ENCODE data around the gene ARID2. TPM values are rescaled to one million over a fixed set of nuclear protein-coding genes. Genes with fewer than 3 reads are reported as not detected.

ARID2 gene
- total and polyA plus RNA-seq, 2 experiments from 2014 or later: 26.5 to 54.9 TPM

GRCh38 chr12:45695606-45696005 is 33.9 kb upstream of the ARID2 start (continued):
- TF ChIP-seq, protein P1, sequence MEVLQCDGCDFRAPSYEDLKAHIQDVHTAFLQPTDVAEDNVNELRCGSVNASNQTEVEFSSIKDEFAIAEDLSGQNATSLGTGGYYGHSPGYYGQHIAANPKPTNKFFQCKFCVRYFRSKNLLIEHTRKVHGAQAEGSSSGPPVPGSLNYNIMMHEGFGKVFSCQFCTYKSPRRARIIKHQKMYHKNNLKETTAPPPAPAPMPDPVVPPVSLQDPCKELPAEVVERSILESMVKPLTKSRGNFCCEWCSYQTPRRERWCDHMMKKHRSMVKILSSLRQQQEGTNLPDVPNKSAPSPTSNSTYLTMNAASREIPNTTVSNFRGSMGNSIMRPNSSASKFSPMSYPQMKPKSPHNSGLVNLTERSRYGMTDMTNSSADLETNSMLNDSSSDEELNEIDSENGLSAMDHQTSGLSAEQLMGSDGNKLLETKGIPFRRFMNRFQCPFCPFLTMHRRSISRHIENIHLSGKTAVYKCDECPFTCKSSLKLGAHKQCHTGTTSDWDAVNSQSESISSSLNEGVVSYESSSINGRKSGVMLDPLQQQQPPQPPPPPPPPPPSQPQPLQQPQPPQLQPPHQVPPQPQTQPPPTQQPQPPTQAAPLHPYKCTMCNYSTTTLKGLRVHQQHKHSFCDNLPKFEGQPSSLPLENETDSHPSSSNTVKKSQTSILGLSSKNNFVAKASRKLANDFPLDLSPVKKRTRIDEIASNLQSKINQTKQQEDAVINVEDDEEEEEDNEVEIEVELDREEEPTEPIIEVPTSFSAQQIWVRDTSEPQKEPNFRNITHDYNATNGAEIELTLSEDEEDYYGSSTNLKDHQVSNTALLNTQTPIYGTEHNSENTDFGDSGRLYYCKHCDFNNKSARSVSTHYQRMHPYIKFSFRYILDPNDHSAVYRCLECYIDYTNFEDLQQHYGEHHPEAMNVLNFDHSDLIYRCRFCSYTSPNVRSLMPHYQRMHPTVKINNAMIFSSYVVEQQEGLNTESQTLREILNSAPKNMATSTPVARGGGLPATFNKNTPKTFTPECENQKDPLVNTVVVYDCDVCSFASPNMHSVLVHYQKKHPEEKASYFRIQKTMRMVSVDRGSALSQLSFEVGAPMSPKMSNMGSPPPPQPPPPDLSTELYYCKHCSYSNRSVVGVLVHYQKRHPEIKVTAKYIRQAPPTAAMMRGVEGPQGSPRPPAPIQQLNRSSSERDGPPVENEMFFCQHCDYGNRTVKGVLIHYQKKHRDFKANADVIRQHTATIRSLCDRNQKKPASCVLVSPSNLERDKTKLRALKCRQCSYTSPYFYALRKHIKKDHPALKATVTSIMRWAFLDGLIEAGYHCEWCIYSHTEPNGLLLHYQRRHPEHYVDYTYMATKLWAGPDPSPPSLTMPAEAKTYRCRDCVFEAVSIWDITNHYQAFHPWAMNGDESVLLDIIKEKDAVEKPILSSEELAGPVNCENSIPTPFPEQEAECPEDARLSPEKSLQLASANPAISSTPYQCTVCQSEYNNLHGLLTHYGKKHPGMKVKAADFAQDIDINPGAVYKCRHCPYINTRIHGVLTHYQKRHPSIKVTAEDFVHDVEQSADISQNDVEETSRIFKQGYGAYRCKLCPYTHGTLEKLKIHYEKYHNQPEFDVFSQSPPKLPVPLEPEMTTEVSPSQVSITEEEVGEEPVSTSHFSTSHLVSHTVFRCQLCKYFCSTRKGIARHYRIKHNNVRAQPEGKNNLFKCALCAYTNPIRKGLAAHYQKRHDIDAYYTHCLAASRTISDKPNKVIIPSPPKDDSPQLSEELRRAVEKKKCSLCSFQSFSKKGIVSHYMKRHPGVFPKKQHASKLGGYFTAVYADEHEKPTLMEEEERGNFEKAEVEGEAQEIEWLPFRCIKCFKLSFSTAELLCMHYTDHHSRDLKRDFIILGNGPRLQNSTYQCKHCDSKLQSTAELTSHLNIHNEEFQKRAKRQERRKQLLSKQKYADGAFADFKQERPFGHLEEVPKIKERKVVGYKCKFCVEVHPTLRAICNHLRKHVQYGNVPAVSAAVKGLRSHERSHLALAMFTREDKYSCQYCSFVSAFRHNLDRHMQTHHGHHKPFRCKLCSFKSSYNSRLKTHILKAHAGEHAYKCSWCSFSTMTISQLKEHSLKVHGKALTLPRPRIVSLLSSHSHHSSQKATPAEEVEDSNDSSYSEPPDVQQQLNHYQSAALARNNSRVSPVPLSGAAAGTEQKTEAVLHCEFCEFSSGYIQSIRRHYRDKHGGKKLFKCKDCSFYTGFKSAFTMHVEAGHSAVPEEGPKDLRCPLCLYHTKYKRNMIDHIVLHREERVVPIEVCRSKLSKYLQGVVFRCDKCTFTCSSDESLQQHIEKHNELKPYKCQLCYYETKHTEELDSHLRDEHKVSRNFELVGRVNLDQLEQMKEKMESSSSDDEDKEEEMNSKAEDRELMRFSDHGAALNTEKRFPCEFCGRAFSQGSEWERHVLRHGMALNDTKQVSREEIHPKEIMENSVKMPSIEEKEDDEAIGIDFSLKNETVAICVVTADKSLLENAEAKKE (CRISPR knock-in tag; IDR thresholded peaks at IDR 0.05): no peak
- TF ChIP-seq ZNF331 (CRISPR knock-in tag; IDR thresholded peaks at IDR 0.05; ENCODE audit: low read depth) (no peak), CREB1 (CRISPR knock-in tag; IDR thresholded peaks at IDR 0.05; ENCODE audit: low read depth) (no peak)

GRCh38 chr12:45696049-45696448 is 33.5 kb upstream of the ARID2 start:
- H3K36me3 Mint-ChIP-seq (ENCODE audit: low read depth): peaks cover 16% of the 10 kb centered on the region; the same call in 2 of the 3 replicates
- Histone ChIP-seq H2AFZ (no peak overlapping the region), H3K27ac (ENCODE audit: low read depth) (no peak overlapping the region), H3K4me3 (no peak overlapping the region), H3K9me2 (ENCODE audit: insufficient read depth) (no peaks in the 10 kb centered on the region), H3K27me3 (ENCODE audit: insufficient read depth) (no peaks in the 10 kb centered on the region), H3K36me3 (ENCODE audit: insufficient read depth) (no peaks in the 10 kb centered on the region; the same call in 1 of the 2 replicates), H3F3A (replicated peaks; ENCODE audit: low read depth) (no peaks in the 10 kb centered on the region), H3K4me1 (ENCODE audit: insufficient read depth) (no peaks in the 10 kb centered on the region), H3K79me2 (replicated peaks; ENCODE audit: insufficient read depth) (no peaks in the 10 kb centered on the region), H3K4me2 (no peak overlapping the region), H4K20me1 (replicated peaks; ENCODE audit: insufficient read depth) (no peaks in the 10 kb centered on the region)
- no peaks in the 10 kb centered on the region; the same call in 2 of the 3 replicates for H3K4me1 Mint-ChIP-seq
- peaks cover 2% of the 10 kb centered on the region for H3K27me3 Mint-ChIP-seq (ENCODE audit: insufficient read depth, low read depth, poor library complexity)
- no peak for DNase-seq (ENCODE audit: low spot score)
- H3K27ac Mint-ChIP-seq: no peak overlapping the region
- TF ChIP-seq EZH2phosphoT487 (IDR thresholded peaks at IDR 0.05; ENCODE audit: unreplicated experiment) (no peak), STAT1 (IDR thresholded peaks at IDR 0.05; ENCODE audit: unreplicated experiment) (no peak), REST (IDR thresholded peaks at IDR 0.05; ENCODE audit: unreplicated experiment) (no peak), EZH2 (IDR thresholded peaks at IDR 0.05; ENCODE audit: low read depth, unreplicated experiment) (no peak), CREB1 (CRISPR knock-in tag; IDR thresholded peaks at IDR 0.05; ENCODE audit: low read depth) (no peak), ETS1 (IDR thresholded peaks at IDR 0.05) (no peak)
- H3K4me3 Mint-ChIP-seq: no peak overlapping the region
- H3K9me3 Mint-ChIP-seq: peaks cover 25% of the 10 kb centered on the region
- no peak for ATAC-seq
